Sigmoid colon (tissue), 7 donors: ENCODE measurements around the gene SPRTN. TPM values are rescaled to one million over a fixed set of nuclear protein-coding genes. Genes with fewer than 3 reads are reported as not detected.

ENCODE experiments used
- DNase-seq: peaks from one replicate; pipeline ENCODE4 v3.0.0-alpha.2; 2019
- H3K27ac ChIP-seq, 4 donors: fragments of 200-600 bp; sonication (generic); one replicate each; pipeline ENCODE4 v1.5.1; 2016 to 2019; ENCODE audit warnings: mild to moderate bottlenecking in 1 of 4
- H3K27me3 ChIP-seq, 3 donors: fragments of 200-600 bp; sonication (generic); one replicate each; pipeline ENCODE4 v1.5.1; 2019; ENCODE audit warnings: mild to moderate bottlenecking in 1 of 3
- H3K36me3 ChIP-seq, 4 donors: fragments of 200-600 bp; sonication (generic); one replicate each; pipeline ENCODE4 v1.5.1; 2016 to 2019
- H3K4me1 ChIP-seq, 4 donors: fragments of 200-600 bp; sonication (generic); one replicate each; pipeline ENCODE4 v1.5.1; 2017 to 2019
- H3K4me3 ChIP-seq, 4 donors: fragments of 200-600 bp; sonication (generic); one replicate each; pipeline ENCODE4 v1.5.1; 2017 to 2019; ENCODE audit warnings: mild to moderate bottlenecking in 2 of 4, moderate library complexity in 1 of 4
- H3K9me3 ChIP-seq, 4 donors: fragments of 200-600 bp in 3 of 4; sonication (generic) in 3 of 4; one replicate each; pipeline versions ENCODE4 v1.5.1 to v1.6.1; 2013 to 2019
- EP300 ChIP-seq, 4 donors: sonication (generic); formaldehyde crosslinking; IDR thresholded peaks; one replicate each; pipeline ENCODE4 v1.6.1; 2017; ENCODE audit warnings: antibody characterized with exemption in 4 of 4
- POLR2A ChIP-seq, 2 donors: fragments of 450-650 bp; IDR thresholded peaks; one replicate each; pipeline ENCODE4 v1.6.1; 2016; ENCODE audit warnings: antibody characterized with exemption in 2 of 2, mild to moderate bottlenecking in 2 of 2, moderate library complexity in 2 of 2
- POLR2AphosphoS5 ChIP-seq, 4 donors: sonication (generic); formaldehyde crosslinking; IDR thresholded peaks; one replicate each; pipeline ENCODE4 v1.6.1; 2017; ENCODE audit warnings: antibody characterized with exemption in 4 of 4
- WGBS, 2 donors: extraction: QIAGEN DNeasy Blood & Tissue Kit; methylation state at CpG; one replicate each; pipeline ENCODE4 v1.1.7; 2013; 5-methylcytosine and 5-hydroxymethylcytosine counted together
- intact Hi-C: fragments of 100-400 bp; cut with DNase I; formaldehyde crosslinking; loops from one replicate; pipeline ENCODE4 v1.15.1; 2023
- polyA plus RNA-seq, 3 donors: library from polyadenylated mRNA; stranded (reverse); fragments of 200-250 nt; gene quantifications; one replicate each; pipeline ENCODE4 v1.2.3, GENCODE V29; 2013
- total RNA-seq, 4 donors: library from RNA; depleted of rRNA; stranded (reverse); fragments of >200 nt; gene quantifications; one replicate each; pipeline ENCODE4 v1.1.0, GENCODE V29; 2016
- TF ChIP-seq, protein P1 (sequence below), 4 experiments: fragments of 450-650 bp in 3 of 4; fragments of 200-600 bp in 1 of 4; IDR thresholded peaks; one replicate each; pipeline ENCODE4 v1.5.1; 2016 to 2019; ENCODE audit warnings: antibody characterized with exemption in 4 of 4, mild to moderate bottlenecking in 3 of 4, moderate library complexity in 2 of 4
- donor health status: healthy with polysubstance abuse.
- donor health status: Bipolar disorder and iron deficiency.
- donor health status: healthy.

SPRTN gene
- total and polyA plus RNA-seq, 7 donors = 5.2 to 16.1 (median 10.5) TPM

DNA sequence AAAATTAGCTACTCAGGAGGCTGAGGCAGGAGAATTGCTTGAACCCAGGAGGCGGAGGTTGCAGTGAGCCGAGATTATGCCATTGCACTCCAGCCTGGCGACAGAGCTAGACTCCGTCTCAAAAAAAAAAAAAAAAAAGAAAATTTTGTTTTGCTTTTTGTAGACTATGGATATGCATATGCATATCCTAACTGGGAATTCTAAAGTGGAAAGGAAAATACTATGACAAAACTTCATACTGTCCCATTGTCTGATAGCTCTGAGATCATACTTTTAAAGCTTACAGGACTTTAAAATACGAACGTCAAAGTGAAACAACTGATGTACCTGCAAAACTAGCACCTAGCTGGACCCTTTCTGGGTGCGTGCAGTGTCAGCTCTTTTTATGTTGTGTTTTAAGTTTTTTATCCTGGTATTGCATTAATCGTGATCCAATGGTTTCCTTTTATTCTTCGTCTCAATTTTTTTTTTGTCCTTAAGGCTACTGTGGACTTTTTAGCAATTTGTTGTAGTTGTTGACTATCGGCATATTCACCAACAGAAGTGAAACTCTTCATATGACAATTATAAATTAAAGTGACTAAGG is 19.2 kb downstream of the SPRTN start:
- Histone ChIP-seq H3K27me3 (no peaks in the 10 kb centered on the region), H3K9me3 (no peaks in the 10 kb centered on the region), H3K4me1 (peaks cover 0 to 14% (median 8%) of the 10 kb centered on the region in 4 donors), H3K27ac (no peak overlapping the region), H3K36me3 (peaks cover 0 to 10% (median 6%) of the 10 kb centered on the region in 4 donors), H3K4me3 (no peak overlapping the region)
- DNase-seq = no peak
- TF ChIP-seq POLR2AphosphoS5 (IDR thresholded peaks at IDR 0.05) (no peak), POLR2A (IDR thresholded peaks at IDR 0.05) (no peak), EP300 (IDR thresholded peaks at IDR 0.05) (no peak)
- TF ChIP-seq, protein P1, sequence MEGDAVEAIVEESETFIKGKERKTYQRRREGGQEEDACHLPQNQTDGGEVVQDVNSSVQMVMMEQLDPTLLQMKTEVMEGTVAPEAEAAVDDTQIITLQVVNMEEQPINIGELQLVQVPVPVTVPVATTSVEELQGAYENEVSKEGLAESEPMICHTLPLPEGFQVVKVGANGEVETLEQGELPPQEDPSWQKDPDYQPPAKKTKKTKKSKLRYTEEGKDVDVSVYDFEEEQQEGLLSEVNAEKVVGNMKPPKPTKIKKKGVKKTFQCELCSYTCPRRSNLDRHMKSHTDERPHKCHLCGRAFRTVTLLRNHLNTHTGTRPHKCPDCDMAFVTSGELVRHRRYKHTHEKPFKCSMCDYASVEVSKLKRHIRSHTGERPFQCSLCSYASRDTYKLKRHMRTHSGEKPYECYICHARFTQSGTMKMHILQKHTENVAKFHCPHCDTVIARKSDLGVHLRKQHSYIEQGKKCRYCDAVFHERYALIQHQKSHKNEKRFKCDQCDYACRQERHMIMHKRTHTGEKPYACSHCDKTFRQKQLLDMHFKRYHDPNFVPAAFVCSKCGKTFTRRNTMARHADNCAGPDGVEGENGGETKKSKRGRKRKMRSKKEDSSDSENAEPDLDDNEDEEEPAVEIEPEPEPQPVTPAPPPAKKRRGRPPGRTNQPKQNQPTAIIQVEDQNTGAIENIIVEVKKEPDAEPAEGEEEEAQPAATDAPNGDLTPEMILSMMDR (IDR thresholded peaks at IDR 0.05) = no peak
- 82 to 83% methylated on average over 10 of the region's 10 CpGs for WGBS, 2 donors
- intact Hi-C loops = loop anchor here (1.0 to 5.0 kb wide), 2 partner anchors 170 to 233 kb away; partner anchors contain the start of gene TSNAX

DNA sequence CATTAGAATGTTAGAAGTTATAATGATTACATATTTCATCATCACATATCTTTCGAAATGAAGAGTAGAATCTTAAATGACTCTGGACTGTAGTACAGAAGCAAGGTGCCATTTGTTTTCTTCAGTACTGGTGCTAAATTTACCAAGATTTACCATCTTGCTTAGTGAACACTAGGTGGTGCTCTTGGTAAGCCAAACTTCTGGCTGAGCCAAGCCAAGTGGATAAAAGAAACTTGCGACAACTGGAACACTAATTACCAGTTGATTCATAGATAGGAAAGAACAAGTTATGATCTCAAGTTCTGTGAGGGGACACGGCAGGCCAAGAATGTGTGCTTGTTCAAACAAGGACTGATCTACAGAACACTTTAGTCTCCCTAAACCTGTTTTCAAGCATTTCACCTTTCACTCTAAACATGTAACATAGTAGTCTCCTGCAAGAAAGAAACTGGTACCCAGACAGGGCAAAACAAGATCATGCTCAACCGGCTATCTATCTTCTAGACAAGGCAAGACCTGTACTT is 19.8 kb downstream of the SPRTN start:
- intact Hi-C loops = loop anchor here (1.0 to 5.0 kb wide), 4 partner anchors 65 to 247 kb away; partner anchors contain the start of genes EGLN1 and TSNAX
- WGBS, 2 donors = 7 to 22% methylated on average over 4 of the region's 4 CpGs
- H3K36me3 ChIP-seq = peaks cover 0 to 4% (median 2%) of the 10 kb centered on the region in 4 donors
- peaks cover 0 to 14% (median 8%) of the 10 kb centered on the region in 4 donors for H3K4me1 ChIP-seq
- H3K4me3 ChIP-seq = no peak overlapping the region
- TF ChIP-seq POLR2AphosphoS5 (IDR thresholded peaks at IDR 0.05) = peak; percentile 20 to 73 (median 62)
- TF ChIP-seq, protein P1 (IDR thresholded peaks at IDR 0.05) = peak; percentile 68 to 82 (median 71)
- no peak for TF ChIP-seq EP300 (IDR thresholded peaks at IDR 0.05)
- TF ChIP-seq POLR2A (IDR thresholded peaks at IDR 0.05) = no peak
- H3K27ac ChIP-seq = peak overlapping the region in 3 of 4 donors; percentile 4 to 43 (median 33)
- DNase-seq = peak; percentile 75
- H3K9me3 ChIP-seq = no peaks in the 10 kb centered on the region
- H3K27me3 ChIP-seq = no peaks in the 10 kb centered on the region

DNA sequence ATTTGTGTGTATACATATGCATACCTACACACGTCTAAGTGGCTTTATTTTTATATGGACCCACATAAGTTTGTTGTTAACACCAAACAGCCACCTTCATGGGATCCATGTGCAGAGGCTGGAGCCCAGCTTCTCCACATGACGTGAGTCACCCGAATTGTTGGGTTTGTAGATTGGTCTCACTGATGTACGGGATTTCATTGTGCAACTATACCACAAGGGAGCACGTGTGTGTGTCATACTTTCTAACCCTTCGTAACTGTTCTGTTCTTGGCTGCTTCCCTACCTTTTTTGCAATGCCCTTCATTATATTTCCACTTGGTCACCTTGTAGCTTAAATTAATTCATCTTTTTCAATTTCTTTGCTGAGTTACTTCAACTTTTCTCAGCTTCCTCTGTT is 21.0 kb downstream of the SPRTN start:
- Histone ChIP-seq H3K4me1 (peaks cover 0 to 14% (median 8%) of the 10 kb centered on the region in 4 donors), H3K9me3 (no peaks in the 10 kb centered on the region), H3K36me3 (peaks cover 0 to 2% (median 0%) of the 10 kb centered on the region in 4 donors), H3K27me3 (no peaks in the 10 kb centered on the region), H3K27ac (no peak overlapping the region), H3K4me3 (no peak overlapping the region)
- intact Hi-C loops = loop anchor here (2.0 to 5.0 kb wide), 3 partner anchors 64 to 246 kb away; partner anchors contain the start of genes EGLN1 and TSNAX
- peak; percentile 67 for DNase-seq
- 80 to 83% methylated on average over 6 of the region's 6 CpGs for WGBS, 2 donors
- TF ChIP-seq POLR2A (IDR thresholded peaks at IDR 0.05) (no peak), EP300 (IDR thresholded peaks at IDR 0.05) (no peak), POLR2AphosphoS5 (IDR thresholded peaks at IDR 0.05) (peak in 3 of 4 donors; percentile 29 to 50 (median 48))
- TF ChIP-seq, protein P1 (IDR thresholded peaks at IDR 0.05) = no peak

DNA sequence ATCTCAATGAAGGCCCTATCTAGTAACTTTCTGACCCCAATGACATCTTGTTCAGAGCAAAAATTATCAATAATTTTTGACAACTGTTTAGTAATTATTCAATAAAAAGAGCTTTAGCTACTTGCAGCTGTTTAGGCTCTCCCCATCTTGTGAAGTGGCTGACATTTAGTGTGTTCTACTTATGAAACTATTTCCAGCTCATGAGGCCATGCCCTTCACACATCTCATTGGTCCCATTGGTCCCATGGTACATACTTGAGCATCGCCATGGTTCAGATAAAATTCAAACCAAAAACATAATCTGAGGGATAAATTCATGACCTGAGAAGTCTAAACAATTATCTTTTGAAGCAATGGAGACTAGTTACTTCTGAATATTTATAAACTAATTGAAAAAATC is 24.2 kb downstream of the SPRTN start:
- H3K4me1 ChIP-seq = peaks cover 0 to 18% (median 8%) of the 10 kb centered on the region in 4 donors
- 94 to 97% methylated on average over 1 of the region's 1 CpG for WGBS, 2 donors
- H3K4me3 ChIP-seq = no peak overlapping the region
- TF ChIP-seq POLR2A (IDR thresholded peaks at IDR 0.05) (no peak), EP300 (IDR thresholded peaks at IDR 0.05) (no peak), POLR2AphosphoS5 (IDR thresholded peaks at IDR 0.05) (no peak)
- TF ChIP-seq, protein P1 (IDR thresholded peaks at IDR 0.05) = no peak
- no peak for DNase-seq
- no peaks in the 10 kb centered on the region for H3K9me3 ChIP-seq
- H3K27me3 ChIP-seq = no peaks in the 10 kb centered on the region
- intact Hi-C loops = no loop called here
- H3K36me3 ChIP-seq = peaks cover 0 to 29% (median 3%) of the 10 kb centered on the region in 4 donors
- no peak overlapping the region for H3K27ac ChIP-seq
